RPMI7951 (cell line): ENCODE data around the gene FAM78B. TPM values are rescaled to one million over a fixed set of nuclear protein-coding genes. Genes with fewer than 3 reads are reported as not detected.

Experiments
- DNase-seq: peaks from one replicate; pipeline ENCODE4 v3.0.0-alpha.2; 2012; ENCODE audit warnings: low read depth
- total RNA-seq: library from RNA; depleted of rRNA; stranded (reverse); fragments of >200 nt; shearing (Covaris generic); gene quantifications from 2 replicates; pipeline ENCODE4 v1.2.3, GENCODE V29; 2014

Gene FAM78B
- total RNA-seq, 1 experiment from 2014 or later = 0.36 TPM

- no peak for DNase-seq
Observed at GRCh38 chr1:166069390-166069789, 97.4 kb downstream of the FAM78B start.

GRCh38 chr1:166066107-166066506 is 100.7 kb downstream of the FAM78B start:
- no peak for DNase-seq

- DNase-seq = no peak
Observed at GRCh38 chr1:166064951-166065350, 101.8 kb downstream of the FAM78B start.

GRCh38 chr1:166064313-166064926 is 102.4 kb downstream of the FAM78B start:
- DNase-seq = no peak

- DNase-seq = no peak
Observed at GRCh38 chr1:166063701-166064100, 103.1 kb downstream of the FAM78B start.

GRCh38 chr1:166062421-166063070 is 104.3 kb downstream of the FAM78B start:
- no peak for DNase-seq

GRCh38 chr1:166057650-166058049 is 109.2 kb downstream of the FAM78B start:
- DNase-seq = no peak

GRCh38 chr1:166053395-166053794 is 113.4 kb downstream of the FAM78B start:
- no peak for DNase-seq

GRCh38 chr1:166040202-166040997 is 126.4 kb downstream of the FAM78B start:
- DNase-seq = no peak

- DNase-seq = no peak
Observed at GRCh38 chr1:166039436-166040201, 127.2 kb downstream of the FAM78B start.

- no peak for DNase-seq
Observed at GRCh38 chr1:166036092-166036491, 130.7 kb downstream of the FAM78B start.

GRCh38 chr1:166032572-166033371 is 134.0 kb downstream of the FAM78B start:
- no peak for DNase-seq

- DNase-seq = no peak
Observed at GRCh38 chr1:166031932-166032571, 134.7 kb downstream of the FAM78B start.

GRCh38 chr1:166029196-166029945 is 137.4 kb downstream of the FAM78B start:
- no peak for DNase-seq

GRCh38 chr1:166026555-166026954 is 140.2 kb downstream of the FAM78B start:
- no peak for DNase-seq

GRCh38 chr1:166026143-166026542 is 140.7 kb downstream of the FAM78B start:
- DNase-seq = no peak

- no peak for DNase-seq
Observed at GRCh38 chr1:166020210-166020609, 146.6 kb downstream of the FAM78B start.
